Astrocyte (in vitro differentiated cells and primary cell): ENCODE measurements around the gene BRD8.

Experiments used
- CTCF ChIP-seq: IDR thresholded peaks from 2 replicates; pipeline ENCODE4 v1.5.1; 2011; ENCODE audit warnings: low read depth, mild to moderate bottlenecking, inconsistent platforms, low read length, moderate library complexity; ENCODE audit not compliant: insufficient read depth
- EZH2 ChIP-seq: IDR thresholded peaks from 2 replicates; pipeline ENCODE4 v1.6.1; 2012; ENCODE audit warnings: mild to moderate bottlenecking, low read length, inconsistent platforms; ENCODE audit not compliant: insufficient read depth

DNA sequence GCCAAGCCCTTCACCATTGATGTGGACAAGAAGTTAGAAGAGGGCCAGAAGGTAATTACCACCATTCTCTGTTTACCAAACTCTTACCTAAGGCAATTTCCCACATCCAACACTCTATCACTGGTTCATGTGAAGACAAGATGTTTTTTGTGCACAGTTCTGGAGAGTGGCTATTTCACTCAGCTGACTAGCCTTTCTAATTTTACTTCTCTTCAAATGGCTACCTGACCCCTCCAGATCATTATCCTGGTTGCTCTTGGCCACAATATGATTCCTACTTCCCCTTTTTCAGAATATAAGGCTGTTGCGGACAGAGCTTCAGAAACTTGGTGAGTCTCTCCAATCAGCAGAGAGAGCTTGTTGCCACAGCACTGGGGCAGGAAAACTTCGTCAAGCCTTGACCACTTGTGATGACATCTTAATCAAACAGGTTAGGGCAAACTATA is 7.6 kb upstream of the BRD8 start:
- TF ChIP-seq EZH2 (no peak), CTCF (no peak)
